ENCODE measurements around the gene KNOP1. TPM values are rescaled to one million over a fixed set of nuclear protein-coding genes. Genes with fewer than 3 reads are reported as not detected.
A peak's percentile ranks its signal among the peaks of the same experiment; 100 is the strongest.

Gene KNOP1
- total RNA-seq = 10 to 100 TPM; 17.3 to 37.2 (median 26.2) TPM

DNA sequence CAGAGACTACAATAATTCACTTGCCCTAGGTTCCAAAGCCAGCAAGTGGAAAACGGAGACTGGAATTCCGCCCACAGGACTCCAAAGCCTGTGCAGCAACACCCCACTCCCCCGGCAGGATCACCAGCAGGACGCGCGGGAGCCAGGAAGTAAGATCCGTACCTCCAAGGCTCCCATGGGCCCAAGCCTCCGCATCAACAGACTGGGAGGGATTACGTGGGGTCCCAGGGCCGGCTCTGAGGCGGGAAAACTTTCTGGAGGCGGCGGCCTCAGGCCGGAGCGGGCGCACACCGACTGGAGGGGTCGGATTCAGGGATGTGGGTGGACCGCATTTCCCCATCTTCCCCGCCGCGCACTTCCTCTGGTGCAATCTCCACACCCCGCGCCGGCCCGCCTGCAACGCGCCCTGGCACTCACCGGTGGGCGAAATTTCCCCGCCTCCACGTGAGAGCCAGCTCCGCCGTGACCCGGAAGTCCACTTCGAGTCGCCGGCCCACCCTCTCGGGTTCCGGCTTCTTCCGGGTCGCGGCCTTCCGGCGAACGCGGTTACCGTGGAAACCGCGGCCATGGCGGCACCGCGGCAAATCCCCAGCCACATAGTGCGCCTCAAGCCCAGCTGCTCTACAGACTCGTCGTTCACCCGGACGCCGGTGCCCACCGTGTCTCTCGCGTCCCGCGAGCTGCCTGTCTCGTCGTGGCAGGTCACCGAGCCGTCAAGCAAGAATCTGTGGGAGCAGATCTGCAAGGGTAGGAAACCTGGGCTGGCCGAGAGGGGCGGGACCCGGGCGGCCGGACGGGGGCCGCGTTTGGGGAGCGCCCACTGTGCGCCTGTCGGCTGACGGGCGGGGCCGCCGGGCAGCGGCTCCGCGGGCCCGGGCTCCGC, at the start of gene KNOP1, which contains the start of gene IQCK:
KNOP1 (minus strand) TSS at position 487 of the 883 bp plus-strand sequence. CDS start 3,192 bp downstream, outside the sequence.
IQCK (plus strand) TSS at position 531 of the 883 bp plus-strand sequence; CDS start at position 567, 36 bp downstream.
- peak; percentile 22 to 74 for TF ChIP-seq POLR2A (IDR thresholded peaks at IDR 0.05)
- peak; percentile 88 for TF ChIP-seq EP300 (IDR thresholded peaks at IDR 0.05)
- TF ChIP-seq, protein P1, sequence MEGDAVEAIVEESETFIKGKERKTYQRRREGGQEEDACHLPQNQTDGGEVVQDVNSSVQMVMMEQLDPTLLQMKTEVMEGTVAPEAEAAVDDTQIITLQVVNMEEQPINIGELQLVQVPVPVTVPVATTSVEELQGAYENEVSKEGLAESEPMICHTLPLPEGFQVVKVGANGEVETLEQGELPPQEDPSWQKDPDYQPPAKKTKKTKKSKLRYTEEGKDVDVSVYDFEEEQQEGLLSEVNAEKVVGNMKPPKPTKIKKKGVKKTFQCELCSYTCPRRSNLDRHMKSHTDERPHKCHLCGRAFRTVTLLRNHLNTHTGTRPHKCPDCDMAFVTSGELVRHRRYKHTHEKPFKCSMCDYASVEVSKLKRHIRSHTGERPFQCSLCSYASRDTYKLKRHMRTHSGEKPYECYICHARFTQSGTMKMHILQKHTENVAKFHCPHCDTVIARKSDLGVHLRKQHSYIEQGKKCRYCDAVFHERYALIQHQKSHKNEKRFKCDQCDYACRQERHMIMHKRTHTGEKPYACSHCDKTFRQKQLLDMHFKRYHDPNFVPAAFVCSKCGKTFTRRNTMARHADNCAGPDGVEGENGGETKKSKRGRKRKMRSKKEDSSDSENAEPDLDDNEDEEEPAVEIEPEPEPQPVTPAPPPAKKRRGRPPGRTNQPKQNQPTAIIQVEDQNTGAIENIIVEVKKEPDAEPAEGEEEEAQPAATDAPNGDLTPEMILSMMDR (IDR thresholded peaks at IDR 0.05) = peak in 1 of 5 experiments; percentile 28
- DNase-seq (ENCODE audit: low spot score in 2 of 2) = peak; percentile 81 to 85
- peaks cover 0 to 40% (median 22%) of the 10 kb centered on the region in 4 donors for H3K4me1 ChIP-seq
- peak within 1 kb of the TSS; percentile 37 to 88 (median 77) for H3K27ac ChIP-seq
- H3K4me3 ChIP-seq = peak within 1 kb of the TSS; percentile 71 to 94 (median 81)
- no peaks in the 10 kb centered on the region for H3K9me3 ChIP-seq
- H3K27me3 ChIP-seq = no peaks in the 10 kb centered on the region
- 0% methylated on average over 57 to 71 of the region's 88 CpGs for WGBS, 2 donors
- peaks cover 0 to 17% (median 0%) of the 10 kb centered on the region in 3 donors for H3K36me3 ChIP-seq

- DNase-seq (ENCODE audit: low spot score in 2 of 2) = no peak
- no peak for TF ChIP-seq EP300 (IDR thresholded peaks at IDR 0.05)
- TF ChIP-seq, protein P1 (IDR thresholded peaks at IDR 0.05) = no peak
- TF ChIP-seq POLR2A (IDR thresholded peaks at IDR 0.05) = no peak
- H3K27me3 ChIP-seq = no peaks in the 10 kb centered on the region
- 88 to 91% methylated on average over 13 of the region's 13 CpGs for WGBS, 2 donors
- no peak overlapping the region for H3K4me3 ChIP-seq
- H3K4me1 ChIP-seq = peaks cover 0 to 8% (median 0%) of the 10 kb centered on the region in 4 donors
- peaks cover 0 to 18% (median 0%) of the 10 kb centered on the region in 3 donors for H3K36me3 ChIP-seq
- H3K27ac ChIP-seq = no peak overlapping the region
- H3K9me3 ChIP-seq = peaks cover 0 to 9% (median 0%) of the 10 kb centered on the region in 4 donors
Measured at GRCh38 chr16:19767497-19767896, 49.5 kb upstream of the KNOP1 start.

DNA sequence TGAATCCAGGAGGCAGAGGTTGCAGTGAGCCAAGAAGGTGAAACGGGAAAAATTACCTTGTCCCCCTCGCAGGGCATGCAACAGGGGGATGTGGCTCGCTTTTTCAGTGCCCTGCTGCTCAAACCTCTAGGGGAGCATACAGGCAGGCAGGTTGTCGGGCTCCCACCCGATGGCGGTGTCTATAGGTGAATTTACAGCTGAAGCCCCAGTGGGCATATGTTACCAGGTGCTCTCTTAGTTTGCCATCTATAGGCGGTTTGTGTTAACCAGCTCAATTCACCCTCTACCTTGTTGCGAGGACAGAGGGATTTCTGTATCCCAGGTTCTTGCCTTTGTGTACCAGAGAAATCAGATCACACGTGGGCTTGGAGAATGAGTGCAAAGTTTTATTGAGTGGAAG, 49.0 kb upstream of the KNOP1 start:
- Histone ChIP-seq H3K4me3 (no peak overlapping the region), H3K4me1 (peaks cover 0 to 8% (median 0%) of the 10 kb centered on the region in 4 donors), H3K36me3 (peaks cover 0 to 18% (median 0%) of the 10 kb centered on the region in 3 donors), H3K27ac (peak overlapping the region in 2 of 4 donors; percentile 2 to 36), H3K9me3 (peaks cover 0 to 9% (median 0%) of the 10 kb centered on the region in 4 donors), H3K27me3 (no peaks in the 10 kb centered on the region)
- 96 to 97% methylated on average over 9 of the region's 9 CpGs for WGBS, 2 donors
- no peak for DNase-seq (ENCODE audit: low spot score in 2 of 2)
- TF ChIP-seq POLR2A (IDR thresholded peaks at IDR 0.05) (no peak), EP300 (IDR thresholded peaks at IDR 0.05) (no peak)
- TF ChIP-seq, protein P1 (IDR thresholded peaks at IDR 0.05) = no peak

GRCh38 chr16:19766554-19766884, 48.5 kb upstream of the KNOP1 start:
- TF ChIP-seq, protein P1 (IDR thresholded peaks at IDR 0.05) = no peak
- TF ChIP-seq POLR2A (IDR thresholded peaks at IDR 0.05) (no peak), EP300 (IDR thresholded peaks at IDR 0.05) (no peak)
- no peak overlapping the region for H3K4me3 ChIP-seq
- H3K27me3 ChIP-seq = no peaks in the 10 kb centered on the region
- peak overlapping the region in 2 of 4 donors; percentile 2 to 36 for H3K27ac ChIP-seq
- H3K4me1 ChIP-seq = peaks cover 0 to 8% (median 0%) of the 10 kb centered on the region in 4 donors
- no peak for DNase-seq (ENCODE audit: low spot score in 2 of 2)
- peaks cover 0 to 18% (median 0%) of the 10 kb centered on the region in 3 donors for H3K36me3 ChIP-seq
- 89 to 98% methylated on average over 3 of the region's 3 CpGs for WGBS, 2 donors
- peaks cover 0 to 9% (median 0%) of the 10 kb centered on the region in 4 donors for H3K9me3 ChIP-seq

Measured in tibial nerve (tissue), 4 donors.